ENCODE measurements around the gene UBAC2.

The UBAC2 gene

GRCh38 chr13:99290894-99291293, 90.2 kb downstream of the UBAC2 start:
- TF ChIP-seq CTCF (IDR thresholded peaks at IDR 0.05; ENCODE audit: low read length, missing control alignments): no peak
- DNase-seq (ENCODE audit: low read depth): no peak
- no peak overlapping the region for H3K4me3 ChIP-seq (replicated peaks; ENCODE audit: low read depth, low read length)

GRCh38 chr13:99293178-99293577, 92.5 kb downstream of the UBAC2 start:
- DNase-seq (ENCODE audit: low read depth): no peak
- H3K4me3 ChIP-seq (replicated peaks; ENCODE audit: low read depth, low read length): no peak overlapping the region
- TF ChIP-seq CTCF (IDR thresholded peaks at IDR 0.05; ENCODE audit: low read length, missing control alignments): no peak

DNA sequence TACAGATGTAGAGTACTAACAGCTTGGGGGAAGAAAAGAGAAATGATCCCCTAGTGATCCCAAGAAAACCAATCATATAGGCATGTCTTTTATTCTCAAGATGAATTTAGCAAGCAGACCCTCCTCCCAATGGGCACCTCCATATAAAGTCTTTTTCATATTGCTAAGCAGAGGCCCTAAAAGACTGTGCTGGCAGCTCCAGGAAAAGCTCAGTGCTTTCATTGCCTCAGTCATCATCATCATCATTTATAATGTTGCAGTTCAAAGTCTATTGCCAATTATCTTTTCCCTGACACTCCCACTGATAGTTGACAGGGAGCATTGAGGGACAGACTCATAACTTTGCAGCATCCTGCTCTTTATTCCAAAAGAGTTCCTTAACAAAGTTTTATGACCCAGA, 93.5 kb downstream of the UBAC2 start:
- no peak overlapping the region for H3K4me3 ChIP-seq (replicated peaks; ENCODE audit: low read depth, low read length)
- no peak for DNase-seq (ENCODE audit: low read depth)
- no peak for TF ChIP-seq CTCF (IDR thresholded peaks at IDR 0.05; ENCODE audit: low read length, missing control alignments)

GRCh38 chr13:99294958-99295357, 94.3 kb downstream of the UBAC2 start:
- DNase-seq (ENCODE audit: low read depth): no peak
- TF ChIP-seq CTCF (IDR thresholded peaks at IDR 0.05; ENCODE audit: low read length, missing control alignments): no peak
- H3K4me3 ChIP-seq (replicated peaks; ENCODE audit: low read depth, low read length): no peak overlapping the region

DNA sequence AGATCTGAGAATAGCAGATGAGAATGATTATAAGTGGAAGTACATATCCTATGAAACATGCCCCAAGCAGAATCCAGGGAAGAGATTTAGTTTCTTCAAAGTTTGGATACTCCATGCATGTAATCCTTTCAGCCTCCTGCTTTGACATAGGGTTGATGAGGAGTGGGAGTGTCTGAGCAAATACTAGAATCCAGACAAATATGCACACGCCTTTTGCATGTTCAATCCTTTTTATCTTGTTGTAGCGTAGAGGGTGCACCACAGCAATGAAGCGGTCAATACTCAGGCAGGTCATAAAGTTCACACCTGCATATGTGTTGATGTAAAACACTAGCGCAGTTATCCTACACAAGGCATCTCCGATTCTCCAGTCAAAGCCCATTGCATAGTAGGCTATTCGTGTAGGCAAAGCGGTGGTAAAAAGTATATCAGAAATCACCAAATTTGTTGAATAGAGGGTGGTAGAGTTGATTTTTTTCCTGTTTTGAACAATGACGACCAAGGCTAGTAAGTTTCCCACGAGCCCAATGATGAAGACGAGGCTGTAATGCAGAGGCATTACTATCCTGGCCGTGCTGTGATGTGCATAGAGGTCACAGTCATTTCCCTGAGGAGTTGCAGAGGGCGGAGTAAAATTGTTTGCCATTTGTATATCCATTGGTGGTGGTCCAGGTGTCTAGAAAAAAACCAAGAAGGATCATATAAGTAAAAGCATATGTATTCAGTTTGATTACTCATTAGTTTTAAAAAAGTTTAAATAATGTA, 95.0 kb downstream of the UBAC2 start:
- no peak for DNase-seq (ENCODE audit: low read depth)
- no peak overlapping the region for H3K4me3 ChIP-seq (replicated peaks; ENCODE audit: low read depth, low read length)
- no peak for TF ChIP-seq CTCF (IDR thresholded peaks at IDR 0.05; ENCODE audit: low read length, missing control alignments)

DNA sequence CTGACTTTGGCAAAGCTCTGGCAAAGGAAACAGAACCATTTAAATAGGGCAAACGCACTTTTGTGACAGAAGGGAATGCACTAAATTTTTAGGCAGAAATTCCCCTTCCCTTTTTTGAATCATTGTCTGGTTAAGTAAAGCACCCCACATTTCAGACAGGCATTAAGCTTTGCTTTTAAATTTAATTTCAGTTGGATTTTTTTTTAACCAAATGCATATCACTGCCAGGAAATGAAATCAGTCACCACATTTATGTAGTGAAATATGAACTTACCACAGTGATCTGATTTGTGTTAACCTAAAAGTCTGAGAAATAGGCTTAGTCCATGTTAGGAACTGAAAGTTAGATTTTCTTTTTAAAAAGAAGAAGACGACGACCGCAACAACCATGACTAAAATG, 95.7 kb downstream of the UBAC2 start:
- DNase-seq (ENCODE audit: low read depth): no peak
- no peak for TF ChIP-seq CTCF (IDR thresholded peaks at IDR 0.05; ENCODE audit: low read length, missing control alignments)

DNA sequence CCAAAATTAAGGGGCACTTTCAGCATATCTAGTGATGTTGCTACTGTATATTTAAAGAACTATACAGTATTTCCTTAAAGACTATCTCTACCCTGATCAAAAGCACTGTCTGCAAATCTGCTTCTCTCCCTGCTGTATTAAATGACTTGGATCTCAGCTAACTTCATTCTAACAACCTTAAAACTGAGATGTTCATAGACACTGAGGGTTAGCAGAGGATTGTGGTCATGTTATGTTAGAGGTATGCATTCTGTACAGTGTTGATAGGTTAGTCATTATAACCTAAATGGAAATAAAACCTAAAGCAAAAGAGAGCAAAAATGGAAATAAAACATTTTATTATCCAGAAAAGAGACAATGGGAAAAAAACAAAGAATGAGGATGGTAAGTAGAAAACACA, 96.7 kb downstream of the UBAC2 start:
- no peak for DNase-seq (ENCODE audit: low read depth)
- TF ChIP-seq CTCF (IDR thresholded peaks at IDR 0.05; ENCODE audit: low read length, missing control alignments): no peak
- H3K4me3 ChIP-seq (replicated peaks; ENCODE audit: low read depth, low read length): no peak overlapping the region

More for the DNA sequence above, 95.7 kb downstream of the UBAC2 start:
- no peak overlapping the region for H3K4me3 ChIP-seq (replicated peaks; ENCODE audit: low read depth, low read length)
